Ovary (tissue), 10 donors: Measurements from ENCODE around the gene EML1. TPM values are rescaled to one million over a fixed set of nuclear protein-coding genes. Genes with fewer than 3 reads are reported as not detected.

Experiments
- DNase-seq, 5 donors: peaks; one replicate each; pipeline ENCODE4 v3.0.0-alpha.2; 2019 to 2020
- H3K27ac ChIP-seq, 2 donors: fragments of 200-600 bp; one replicate each; pipeline versions ENCODE4 v1.5.1 to v1.8.0; 2019 to 2022
- H3K27me3 ChIP-seq: fragments of 200-600 bp; one replicate; pipeline ENCODE4 v1.8.0; 2022
- H3K36me3 ChIP-seq: fragments of 200-600 bp; sonication (generic); one replicate; pipeline ENCODE4 v1.5.1; 2019
- H3K4me1 ChIP-seq: one replicate; pipeline ENCODE4 v1.8.1; 2013; ENCODE audit warnings: mild to moderate bottlenecking, moderate library complexity; ENCODE audit not compliant: insufficient read depth
- H3K4me3 ChIP-seq: fragments of 200-600 bp; sonication (generic); one replicate; pipeline ENCODE4 v1.5.1; 2017
- H3K9me3 ChIP-seq, 2 donors: fragments of 200-600 bp in 1 of 2; sonication (generic) in 1 of 2; one replicate each; pipeline versions ENCODE4 v1.5.1 to v1.8.1; 2013 to 2019; ENCODE audit warnings: mild to moderate bottlenecking in 1 of 2, moderate library complexity in 1 of 2
- EP300 ChIP-seq: sonication (generic); formaldehyde crosslinking; IDR thresholded peaks from one replicate; pipeline ENCODE4 v1.6.1; 2017; ENCODE audit warnings: antibody characterized with exemption
- POLR2A ChIP-seq: fragments of 450-650 bp; IDR thresholded peaks from one replicate; pipeline ENCODE4 v1.6.1; 2017; ENCODE audit warnings: antibody characterized with exemption, mild to moderate bottlenecking, moderate library complexity
- WGBS, 3 donors: extraction: QIAGEN DNeasy Blood & Tissue Kit in 1 of 3; methylation state at CpG; one replicate each; pipeline versions ENCODE4 v1.1.5 to v1.1.7; 2013 to 2017; 5-methylcytosine and 5-hydroxymethylcytosine counted together
- intact Hi-C, 4 donors: fragments of 100-400 bp; cut with DNase I; formaldehyde crosslinking; loops; one replicate each; pipeline versions ENCODE4 v1.11.0 to v1.15.1; 2022 to 2023
- long read RNA-seq, 3 donors: library from polyadenylated mRNA in 2 of 3; unstranded in 2 of 3; transcript quantifications; one replicate each; pipeline ENCODE4 v2.0.0 and lab custom pipeline, GENCODE V29; 2021 to 2026
- polyA plus RNA-seq, 2 donors: library from polyadenylated mRNA; stranded (reverse); fragments of 200-250 nt in 1 of 2; fragments of 350-450 nt in 1 of 2; fragmentation: Illumina TruSeq in 1 of 2; extraction: RNeasy Lipid Tissue Mini Kit (QIAGEN cat#74804) in 1 of 2; gene quantifications; one replicate each; pipeline ENCODE4 v1.2.3, GENCODE V29; 2013 to 2014
- total RNA-seq, 7 donors: library from RNA; depleted of rRNA in 2 of 7; stranded (reverse); fragments of >200 nt in 2 of 7; fragmentation: NEBNext Ultra II Directional in 3 of 7; extraction: Animal tissue kit (Norgen Biotek cat#: 25700) in 3 of 7; gene quantifications; one replicate each; pipeline versions ENCODE4 v1.1.0 to v1.2.4, GENCODE V29; 2016 to 2023
- TF ChIP-seq, protein P1 (sequence below), 3 donors: fragments of 450-650 bp in 2 of 3; fragments of 200-600 bp in 1 of 3; IDR thresholded peaks; one replicate each; pipeline versions ENCODE4 v1.5.1 to v1.8.0; 2016 to 2022; ENCODE audit warnings: antibody characterized with exemption in 3 of 3, mild to moderate bottlenecking in 1 of 3
- donor health status: DM: no; HTN: no; CAD: no; lungs with moderate emphysema.
- donor health status: DM: no; HTN: no; CAD: no.
- donor health status: Bipolar disorder and iron deficiency.
- donor health status: DM: yes; HTN: yes; CAD: no.
- donor health status: DM: no; HTN: no; CAD: no.
- donor health status: DM: yes; HTN: yes; CAD: no.

EML1 gene, protein sequence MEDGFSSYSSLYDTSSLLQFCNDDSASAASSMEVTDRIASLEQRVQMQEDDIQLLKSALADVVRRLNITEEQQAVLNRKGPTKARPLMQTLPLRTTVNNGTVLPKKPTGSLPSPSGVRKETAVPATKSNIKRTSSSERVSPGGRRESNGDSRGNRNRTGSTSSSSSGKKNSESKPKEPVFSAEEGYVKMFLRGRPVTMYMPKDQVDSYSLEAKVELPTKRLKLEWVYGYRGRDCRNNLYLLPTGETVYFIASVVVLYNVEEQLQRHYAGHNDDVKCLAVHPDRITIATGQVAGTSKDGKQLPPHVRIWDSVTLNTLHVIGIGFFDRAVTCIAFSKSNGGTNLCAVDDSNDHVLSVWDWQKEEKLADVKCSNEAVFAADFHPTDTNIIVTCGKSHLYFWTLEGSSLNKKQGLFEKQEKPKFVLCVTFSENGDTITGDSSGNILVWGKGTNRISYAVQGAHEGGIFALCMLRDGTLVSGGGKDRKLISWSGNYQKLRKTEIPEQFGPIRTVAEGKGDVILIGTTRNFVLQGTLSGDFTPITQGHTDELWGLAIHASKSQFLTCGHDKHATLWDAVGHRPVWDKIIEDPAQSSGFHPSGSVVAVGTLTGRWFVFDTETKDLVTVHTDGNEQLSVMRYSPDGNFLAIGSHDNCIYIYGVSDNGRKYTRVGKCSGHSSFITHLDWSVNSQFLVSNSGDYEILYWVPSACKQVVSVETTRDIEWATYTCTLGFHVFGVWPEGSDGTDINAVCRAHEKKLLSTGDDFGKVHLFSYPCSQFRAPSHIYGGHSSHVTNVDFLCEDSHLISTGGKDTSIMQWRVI
- total RNA-seq = 10 to 100 TPM in 3 of 7 donors, 1 to 10 TPM in 4; 4.4 to 22.3 (median 9.8) TPM
- 10 to 100 TPM in 1 of 2 donors, 1 to 10 TPM in 1; 4.4 to 19.5 TPM for polyA plus RNA-seq
- long read RNA-seq, donor 1, full-length matches to known transcripts = 1 of 3 reads
- long read RNA-seq, donor 1, partial matches to known transcripts = 1 of 3 reads
- long read RNA-seq, donor 1, other reads (novel, unspliced or antisense) = 1 of 3 reads
- long read RNA-seq, donor 2, full-length matches to known transcripts = 3 of 3 reads
- long read RNA-seq, donor 2, partial matches to known transcripts = 0 of 3 reads
- long read RNA-seq, donor 2, other reads (novel, unspliced or antisense) = 0 of 3 reads
- long read RNA-seq, donor 3, full-length matches to known transcripts = 13 of 21 reads
- long read RNA-seq, donor 3, partial matches to known transcripts = 1 of 21 reads
- long read RNA-seq, donor 3, other reads (novel, unspliced or antisense) = 7 of 21 reads

DNA sequence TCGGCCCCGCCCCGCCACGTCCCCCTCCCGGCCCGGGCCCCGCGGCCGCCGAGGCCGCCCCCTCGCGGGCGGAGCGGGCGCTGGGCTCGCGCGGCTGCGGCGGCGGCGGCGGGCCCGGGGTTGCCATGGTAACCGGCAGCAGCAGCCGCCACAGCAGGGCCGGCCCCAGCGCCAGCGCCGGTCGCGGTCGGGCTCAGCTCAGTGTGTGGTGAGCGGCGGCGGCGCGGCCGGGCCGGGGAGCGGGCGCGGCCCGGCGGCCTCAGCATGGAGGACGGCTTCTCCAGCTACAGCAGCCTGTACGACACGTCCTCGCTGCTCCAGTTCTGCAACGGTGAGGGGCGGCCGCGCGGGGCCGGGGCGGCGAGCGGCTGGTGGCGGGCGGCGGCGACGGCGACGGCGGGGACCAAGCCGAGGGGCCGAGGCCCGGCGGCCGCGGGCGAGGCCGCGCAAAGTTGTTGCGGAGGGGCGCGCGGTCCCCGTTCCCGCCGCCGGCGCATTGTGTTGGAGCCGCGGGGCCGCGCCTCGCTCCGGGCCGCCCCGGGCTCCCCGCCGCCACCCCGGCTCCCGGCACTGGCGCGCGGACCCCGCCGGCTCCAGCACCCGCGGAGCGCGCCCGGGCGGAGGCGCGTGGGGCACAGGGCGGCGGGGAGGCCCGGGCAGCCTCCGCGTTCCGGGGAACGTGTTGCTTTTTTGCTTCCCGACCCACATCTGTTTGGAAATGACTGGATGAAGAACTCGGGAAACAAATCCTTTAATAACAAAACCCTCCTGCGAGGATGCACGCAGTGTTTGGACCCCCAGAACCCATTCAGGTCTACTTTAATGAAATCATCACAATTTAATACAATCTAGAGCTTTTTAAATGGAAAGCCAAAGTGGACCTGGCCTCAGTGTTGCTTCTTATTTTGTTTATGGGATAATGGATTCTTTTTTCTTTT, at the start of gene EML1:
Gene EML1 (plus strand): TSS at position 201 of the 938 bp plus-strand sequence. CDS start 64 bp downstream, at position 265.
- Histone ChIP-seq H3K27ac (peak within 1 kb of the TSS; percentile 80 to 89), H3K27me3 (no peaks in the 10 kb centered on the region), H3K36me3 (no peaks in the 10 kb centered on the region), H3K4me3 (peak within 1 kb of the TSS; percentile 68), H3K4me1 (peaks cover 4% of the 10 kb centered on the region), H3K9me3 (no peaks in the 10 kb centered on the region)
- TF ChIP-seq POLR2A (no peak), EP300 (no peak)
- TF ChIP-seq, protein P1, sequence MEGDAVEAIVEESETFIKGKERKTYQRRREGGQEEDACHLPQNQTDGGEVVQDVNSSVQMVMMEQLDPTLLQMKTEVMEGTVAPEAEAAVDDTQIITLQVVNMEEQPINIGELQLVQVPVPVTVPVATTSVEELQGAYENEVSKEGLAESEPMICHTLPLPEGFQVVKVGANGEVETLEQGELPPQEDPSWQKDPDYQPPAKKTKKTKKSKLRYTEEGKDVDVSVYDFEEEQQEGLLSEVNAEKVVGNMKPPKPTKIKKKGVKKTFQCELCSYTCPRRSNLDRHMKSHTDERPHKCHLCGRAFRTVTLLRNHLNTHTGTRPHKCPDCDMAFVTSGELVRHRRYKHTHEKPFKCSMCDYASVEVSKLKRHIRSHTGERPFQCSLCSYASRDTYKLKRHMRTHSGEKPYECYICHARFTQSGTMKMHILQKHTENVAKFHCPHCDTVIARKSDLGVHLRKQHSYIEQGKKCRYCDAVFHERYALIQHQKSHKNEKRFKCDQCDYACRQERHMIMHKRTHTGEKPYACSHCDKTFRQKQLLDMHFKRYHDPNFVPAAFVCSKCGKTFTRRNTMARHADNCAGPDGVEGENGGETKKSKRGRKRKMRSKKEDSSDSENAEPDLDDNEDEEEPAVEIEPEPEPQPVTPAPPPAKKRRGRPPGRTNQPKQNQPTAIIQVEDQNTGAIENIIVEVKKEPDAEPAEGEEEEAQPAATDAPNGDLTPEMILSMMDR (IDR thresholded peaks at IDR 0.05) = no peak
- WGBS, 3 donors = 0% methylated on average over 29 to 121 of the region's 121 CpGs
- intact Hi-C loops = loop anchor here in 1 of 4 donors (5.0 kb wide), 1 partner anchor 61 kb away; no protein-coding TSS in a partner anchor
- DNase-seq = peak; percentile 84 to 90 (median 87)

DNA sequence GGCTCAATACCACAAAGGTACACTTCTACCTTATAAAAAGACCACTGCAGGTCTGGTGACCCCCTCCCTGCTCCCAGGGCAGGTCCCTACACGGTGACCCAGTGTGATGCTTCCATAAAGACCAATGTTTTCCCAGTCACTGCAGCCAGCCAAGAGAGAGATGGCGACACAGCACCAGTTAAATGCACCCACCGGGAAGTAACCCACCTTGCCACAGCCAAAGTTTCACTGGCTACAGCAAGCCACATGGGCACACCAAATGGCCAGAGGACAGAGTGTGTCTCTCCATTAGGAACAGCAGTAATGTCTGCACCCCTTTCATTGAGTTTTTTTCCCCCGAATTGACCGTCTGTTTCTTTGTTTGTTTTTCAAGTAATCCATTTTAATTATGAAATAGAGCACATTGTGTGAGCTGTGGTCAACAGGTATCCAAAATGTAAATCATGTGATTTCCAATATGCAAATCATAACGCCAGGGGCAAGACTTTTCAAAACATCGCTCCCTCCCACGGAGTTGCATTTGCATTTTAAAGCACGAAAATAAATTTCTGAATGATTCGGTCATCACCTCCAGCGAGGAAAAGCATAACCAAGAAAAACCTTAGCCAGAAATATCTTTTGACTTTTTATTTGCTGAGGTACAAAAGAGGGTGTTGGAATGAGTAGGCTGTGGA, 48.9 kb upstream of the EML1 start:
- H3K27me3 ChIP-seq = no peaks in the 10 kb centered on the region
- no peak overlapping the region for H3K27ac ChIP-seq
- H3K9me3 ChIP-seq = no peaks in the 10 kb centered on the region
- no peak for TF ChIP-seq EP300
- TF ChIP-seq, protein P1 (IDR thresholded peaks at IDR 0.05) = no peak
- no peak for TF ChIP-seq POLR2A
- no peak for DNase-seq
- 24 to 34% (median 32%) methylated on average over 11 of the region's 11 CpGs for WGBS, 3 donors
- intact Hi-C loops = no loop called here
- no peak overlapping the region for H3K4me3 ChIP-seq
- no peaks in the 10 kb centered on the region for H3K36me3 ChIP-seq
- peaks cover 13% of the 10 kb centered on the region for H3K4me1 ChIP-seq

DNA sequence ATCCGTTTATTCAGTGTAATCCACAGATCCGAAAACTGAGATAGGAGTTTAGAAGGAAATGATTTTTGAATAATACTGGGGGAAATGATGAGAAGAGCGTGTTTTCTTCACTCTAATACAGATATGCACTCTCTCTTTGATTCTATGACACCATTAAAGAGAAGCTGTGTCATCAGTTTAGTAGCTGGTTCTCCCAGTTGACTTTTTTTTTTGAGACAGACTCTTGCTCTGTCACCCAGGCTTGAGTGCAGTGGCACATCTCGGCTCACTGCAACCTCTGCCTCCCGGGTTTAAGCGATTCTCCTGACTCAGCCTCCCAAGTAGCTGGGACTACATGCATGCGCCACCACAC, 48.4 kb upstream of the EML1 start:
- H3K27ac ChIP-seq = no peak overlapping the region
- H3K4me1 ChIP-seq = peaks cover 13% of the 10 kb centered on the region

More for the DNA sequence above, 48.4 kb upstream of the EML1 start:
- Histone ChIP-seq H3K36me3 (no peaks in the 10 kb centered on the region), H3K27me3 (no peaks in the 10 kb centered on the region), H3K4me3 (no peak overlapping the region), H3K9me3 (no peaks in the 10 kb centered on the region)
- intact Hi-C loops = no loop called here
- TF ChIP-seq EP300 (no peak), POLR2A (no peak)
- TF ChIP-seq, protein P1 (IDR thresholded peaks at IDR 0.05) = no peak
- 63 to 72% (median 71%) methylated on average over 7 of the region's 7 CpGs for WGBS, 3 donors
- DNase-seq = no peak
